Measurements from ENCODE around the gene PREX1. TPM values are rescaled to one million over a fixed set of nuclear protein-coding genes. Genes with fewer than 3 reads are reported as not detected.

The PREX1 gene
- total RNA-seq, 4 donors from 2014 or later = 29.7 to 56.3 (median 46.6) TPM

GRCh38 chr20:48633620-48634257, 194.1 kb downstream of the PREX1 start:
- TF ChIP-seq CTCF (IDR thresholded peaks at IDR 0.05; ENCODE audit: low read depth) = no peak

- no peak for TF ChIP-seq CTCF (IDR thresholded peaks at IDR 0.05; ENCODE audit: low read depth)
Observed at GRCh38 chr20:48632825-48633619, 194.8 kb downstream of the PREX1 start.

- no peak for TF ChIP-seq CTCF (IDR thresholded peaks at IDR 0.05; ENCODE audit: low read depth)
Observed at GRCh38 chr20:48632017-48632824, 195.6 kb downstream of the PREX1 start.

- TF ChIP-seq CTCF (IDR thresholded peaks at IDR 0.05; ENCODE audit: low read depth) = no peak
Observed at GRCh38 chr20:48631114-48632016, 196.4 kb downstream of the PREX1 start.

- no peak for TF ChIP-seq CTCF (IDR thresholded peaks at IDR 0.05; ENCODE audit: low read depth)
Observed at GRCh38 chr20:48630342-48631075, 197.3 kb downstream of the PREX1 start.

- no peak for TF ChIP-seq CTCF (IDR thresholded peaks at IDR 0.05; ENCODE audit: low read depth)
Observed at GRCh38 chr20:48629960-48630315, 197.9 kb downstream of the PREX1 start.

All from subcutaneous adipose tissue (tissue), 4 donors.